Measurements from ENCODE around the gene PPP1R15B.

The PPP1R15B gene

GRCh38 chr1:204363335-204364114, 48.1 kb downstream of the PPP1R15B start:
- DNase-seq (ENCODE audit: insufficient read length, low spot score) (peak; percentile 75), FAIRE-seq (peak; percentile 85)
- peak; percentile 99 for TF ChIP-seq CTCF (IDR thresholded peaks at IDR 0.05; ENCODE audit: insufficient read depth, missing control alignments)

- DNase-seq (ENCODE audit: insufficient read length, low spot score) (no peak), FAIRE-seq (no peak)
- no peak for TF ChIP-seq CTCF (IDR thresholded peaks at IDR 0.05; ENCODE audit: insufficient read depth, missing control alignments)
Measured at GRCh38 chr1:204362984-204363334, 48.7 kb downstream of the PPP1R15B start.

- FAIRE-seq (no peak), DNase-seq (ENCODE audit: insufficient read length, low spot score) (no peak)
- no peak for TF ChIP-seq CTCF (IDR thresholded peaks at IDR 0.05; ENCODE audit: insufficient read depth, missing control alignments)
Measured at GRCh38 chr1:204361781-204362180, 49.8 kb downstream of the PPP1R15B start.

- TF ChIP-seq CTCF (IDR thresholded peaks at IDR 0.05; ENCODE audit: insufficient read depth, missing control alignments), result no peak
- DNase-seq (ENCODE audit: insufficient read length, low spot score) (no peak), FAIRE-seq (no peak)
Measured at GRCh38 chr1:204361341-204361771, 50.3 kb downstream of the PPP1R15B start.

- no peak for FAIRE-seq
Measured at GRCh38 chr1:204360314-204360713, 51.3 kb downstream of the PPP1R15B start.

GRCh38 chr1:204359474-204360255, 52.0 kb downstream of the PPP1R15B start, which contains the start of gene PLEKHA6:
TSS of gene PLEKHA6 (minus strand) at chr1:204359929. CDS start at chr1:204273727, 86,202 bp downstream.
- FAIRE-seq (peak; percentile 81), DNase-seq (ENCODE audit: insufficient read length, low spot score) (peak; percentile 78)
- peak; percentile 22 for TF ChIP-seq CTCF (IDR thresholded peaks at IDR 0.05; ENCODE audit: insufficient read depth, missing control alignments)

More at GRCh38 chr1:204360314-204360713, 51.3 kb downstream of the PPP1R15B start:
- TF ChIP-seq CTCF (IDR thresholded peaks at IDR 0.05; ENCODE audit: insufficient read depth, missing control alignments), result no peak
- DNase-seq (ENCODE audit: insufficient read length, low spot score), result no peak

- no peak for TF ChIP-seq CTCF (IDR thresholded peaks at IDR 0.05; ENCODE audit: insufficient read depth, missing control alignments)
- FAIRE-seq, result no peak
- no peak for DNase-seq (ENCODE audit: insufficient read length, low spot score)
Measured at GRCh38 chr1:204359131-204359473, 52.5 kb downstream of the PPP1R15B start.
